Spleen (tissue), 7 donors: Measurements from ENCODE around the gene C1orf226.

Experiments
- CTCF ChIP-seq, 11 experiments: fragments of 200-600 bp in 7 of 11; fragments of 450-650 bp in 4 of 11; sonication (generic) in 4 of 11; IDR thresholded peaks in 8 of 11; conservative IDR thresholded peaks in 3 of 11; 1 replicate in 7 of 11; 2 replicates in 4 of 11; pipeline versions ENCODE4 v1.4.0 to v1.8.0; 2016 to 2021; ENCODE audit warnings: antibody characterized with exemption in 11 of 11, inconsistent platforms in 4 of 11, mild to moderate bottlenecking in 1 of 11
- POLR2A ChIP-seq, 3 donors: fragments of 450-650 bp; IDR thresholded peaks; one replicate each; pipeline ENCODE4 v1.5.1; 2017; ENCODE audit warnings: antibody characterized with exemption in 3 of 3, mild to moderate bottlenecking in 1 of 3
- donor health status: DM: no; HTN: no; CAD: no; lungs with moderate emphysema.
- donor health status: DM: no; HTN: no; CAD: no.
- donor health status: DM: no; HTN: no; CAD: no.

DNA sequence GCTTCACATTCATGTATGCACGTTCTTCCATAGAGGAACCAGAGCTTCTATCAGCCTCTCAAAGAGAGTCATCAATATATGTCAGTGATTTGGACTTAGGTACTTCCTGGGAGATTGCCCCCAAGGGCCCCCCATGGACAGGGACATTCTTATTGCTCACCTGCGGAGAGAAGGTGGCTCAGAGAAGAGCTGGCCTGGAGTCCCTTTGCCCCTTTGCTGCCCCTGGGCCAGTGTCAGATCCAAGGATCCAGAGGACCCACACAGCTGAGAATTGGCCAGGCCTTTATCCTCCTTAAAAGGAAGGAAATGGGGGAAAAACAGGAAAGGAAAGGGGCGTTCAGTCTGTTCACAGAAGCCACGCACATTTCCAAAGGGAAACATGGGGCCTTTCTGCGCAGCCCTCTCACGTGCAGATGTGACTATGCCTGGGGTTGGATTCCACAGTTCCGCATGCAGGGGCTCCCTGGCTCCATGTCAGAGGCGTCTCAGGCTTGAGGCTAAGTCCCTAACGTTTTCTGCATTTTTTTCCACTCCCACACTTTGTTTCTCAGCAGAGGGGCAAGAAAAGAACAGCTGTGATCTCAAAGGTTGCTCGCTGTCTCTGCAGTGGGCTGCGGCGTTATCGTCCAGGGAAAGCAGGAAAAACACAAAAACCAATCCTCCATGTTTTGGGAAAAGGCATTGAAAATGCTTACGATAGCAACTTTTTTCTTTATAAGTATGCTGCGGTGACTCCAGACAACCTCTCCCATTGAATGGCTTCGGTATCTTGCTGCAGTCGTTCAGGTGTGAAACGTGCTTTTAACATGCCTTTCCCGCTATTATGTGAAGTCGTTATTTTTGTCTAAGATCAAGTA lies 5.9 kb downstream of the C1orf226 start:
- no peak for TF ChIP-seq POLR2A (IDR thresholded peaks at IDR 0.05)
- no peak for TF ChIP-seq CTCF (IDR thresholded peaks at IDR 0.05 in 8 of 11, conservative IDR thresholded peaks at IDR 0.05 in 3 of 11)
